GM21723 (cell line): ENCODE measurements around the gene PPIF.

Experiments used
- ATAC-seq: cut with Tn5 transposase; IDR thresholded peaks from one replicate; pipeline ENCODE4 v1.9.1; 2021; ENCODE audit warnings: mild to moderate bottlenecking, moderate library complexity; ENCODE audit not compliant: unreplicated experiment

Gene PPIF

DNA sequence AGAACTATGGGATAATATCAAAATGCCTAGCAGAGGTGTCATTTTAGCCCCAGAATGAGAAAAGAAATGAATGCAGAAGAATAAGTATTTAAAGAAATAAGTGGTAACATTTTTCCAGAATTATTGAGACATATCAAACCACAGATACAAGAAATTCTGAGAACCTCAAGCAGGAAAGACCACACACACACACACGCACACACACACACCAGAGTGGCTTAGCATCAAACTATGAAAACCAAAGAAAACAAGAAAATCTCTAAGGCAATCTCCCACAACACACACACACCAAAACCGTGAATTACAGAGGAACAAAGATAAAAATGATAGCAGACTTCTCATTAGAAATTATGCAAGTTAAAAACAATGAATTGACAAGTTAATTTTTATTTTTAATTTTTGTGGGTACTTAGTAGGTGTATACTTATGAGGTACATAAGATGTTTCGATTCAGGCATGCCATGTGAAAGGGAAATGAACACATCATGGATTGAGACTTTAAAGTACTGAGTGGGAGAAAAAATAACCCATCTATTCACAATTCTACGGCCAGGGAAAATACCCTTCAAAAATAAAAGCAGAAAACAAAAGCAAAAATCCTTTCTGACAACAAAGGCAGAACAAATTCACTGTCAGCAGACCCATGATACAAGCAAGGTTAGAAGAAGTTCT, 14.6 kb downstream of the PPIF start:
- no peak for ATAC-seq

DNA sequence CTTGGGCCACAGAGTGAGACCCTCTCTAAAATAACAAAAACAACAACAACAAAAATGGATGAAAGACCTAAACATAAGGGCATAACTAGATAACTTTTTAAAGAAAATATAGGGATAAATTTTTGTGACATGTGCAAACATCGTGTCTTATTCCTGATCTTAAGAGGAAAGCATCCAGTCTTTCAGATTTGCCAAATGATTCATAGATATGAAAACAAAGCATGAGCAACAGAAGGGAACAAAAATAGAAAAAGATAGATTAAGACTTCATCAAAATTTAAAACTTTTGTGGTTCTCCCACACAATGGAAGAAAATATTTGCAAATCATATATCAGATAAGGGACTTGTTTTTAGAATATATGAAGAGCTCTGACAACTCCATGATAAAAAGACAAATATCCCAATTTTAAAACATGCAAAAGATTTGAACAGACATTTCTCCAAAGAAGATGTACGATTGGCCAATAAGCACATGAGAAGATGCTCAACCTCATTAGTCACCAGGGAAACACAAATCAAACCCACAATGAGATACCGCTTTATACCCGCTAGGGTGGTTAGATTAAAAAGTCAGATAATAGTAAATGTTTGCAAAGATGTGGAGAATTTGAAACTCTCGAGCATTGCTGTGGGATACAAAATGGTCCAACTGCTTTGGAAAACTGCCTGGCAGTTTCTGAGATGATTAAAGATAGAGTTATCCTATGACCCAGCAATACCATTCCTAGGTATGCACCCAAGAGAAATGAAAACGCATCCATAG, 20.3 kb downstream of the PPIF start:
- no peak for ATAC-seq

DNA sequence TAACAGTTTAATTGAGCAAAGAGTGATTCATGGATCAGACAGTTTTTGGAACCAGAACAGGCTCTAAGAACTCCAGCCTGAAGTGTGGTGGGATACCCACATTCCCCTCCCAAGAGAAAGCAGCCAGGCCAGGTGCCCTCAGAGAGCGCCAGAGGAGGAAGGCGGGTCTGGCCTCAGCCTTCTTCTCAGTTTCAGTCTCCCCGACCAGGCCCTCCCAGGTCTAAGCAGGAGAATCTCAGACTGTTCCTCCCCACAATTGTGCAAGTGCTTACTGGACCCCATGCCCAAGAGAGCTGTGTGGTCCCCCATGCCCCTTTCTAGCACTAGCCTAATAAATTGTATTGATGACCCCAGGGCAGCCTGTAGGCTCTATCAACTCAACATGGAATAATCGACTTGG, 25.6 kb downstream of the PPIF start:
- ATAC-seq = no peak

DNA sequence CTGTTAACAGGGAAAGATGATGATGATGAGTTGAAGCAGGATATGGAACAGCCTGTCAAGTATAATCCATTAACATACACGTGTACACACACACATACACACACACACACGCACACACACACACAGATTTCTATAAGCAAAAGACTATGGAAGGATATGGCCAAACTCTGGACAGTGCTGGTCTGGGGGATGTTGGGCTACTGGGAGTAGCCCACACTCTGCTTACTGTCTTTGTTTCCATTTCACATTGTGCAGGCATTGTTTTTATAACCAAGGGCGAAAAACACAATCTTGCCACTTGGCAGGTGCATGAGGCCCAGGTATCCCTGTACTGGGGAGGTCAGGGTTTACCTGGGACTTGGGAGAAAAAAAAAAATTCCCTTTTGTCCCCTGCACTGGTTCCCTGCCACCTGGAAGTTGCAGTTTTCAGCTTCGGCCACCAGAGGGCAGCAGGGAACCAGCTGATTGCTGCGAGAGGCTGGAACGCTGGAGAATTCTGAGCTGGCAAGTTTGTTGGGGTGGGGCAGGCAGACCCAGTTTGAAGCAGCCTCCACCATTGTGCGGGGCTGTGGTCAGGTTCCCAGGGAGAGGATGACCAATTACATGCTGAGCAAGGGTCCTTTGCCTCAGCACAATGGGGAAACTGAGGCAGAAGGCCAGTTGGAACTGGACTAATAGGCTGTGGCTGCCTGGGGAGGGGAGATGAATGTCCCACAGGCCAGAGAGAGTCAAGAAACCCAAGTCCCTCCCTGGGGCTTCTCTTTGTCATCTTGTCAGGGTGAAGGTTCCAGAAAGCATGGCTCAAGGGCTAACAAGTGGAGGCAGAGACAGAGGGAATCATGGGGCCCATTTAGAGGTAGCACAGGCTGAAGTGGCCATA, 27.3 kb downstream of the PPIF start:
- ATAC-seq = peak; percentile 77

DNA sequence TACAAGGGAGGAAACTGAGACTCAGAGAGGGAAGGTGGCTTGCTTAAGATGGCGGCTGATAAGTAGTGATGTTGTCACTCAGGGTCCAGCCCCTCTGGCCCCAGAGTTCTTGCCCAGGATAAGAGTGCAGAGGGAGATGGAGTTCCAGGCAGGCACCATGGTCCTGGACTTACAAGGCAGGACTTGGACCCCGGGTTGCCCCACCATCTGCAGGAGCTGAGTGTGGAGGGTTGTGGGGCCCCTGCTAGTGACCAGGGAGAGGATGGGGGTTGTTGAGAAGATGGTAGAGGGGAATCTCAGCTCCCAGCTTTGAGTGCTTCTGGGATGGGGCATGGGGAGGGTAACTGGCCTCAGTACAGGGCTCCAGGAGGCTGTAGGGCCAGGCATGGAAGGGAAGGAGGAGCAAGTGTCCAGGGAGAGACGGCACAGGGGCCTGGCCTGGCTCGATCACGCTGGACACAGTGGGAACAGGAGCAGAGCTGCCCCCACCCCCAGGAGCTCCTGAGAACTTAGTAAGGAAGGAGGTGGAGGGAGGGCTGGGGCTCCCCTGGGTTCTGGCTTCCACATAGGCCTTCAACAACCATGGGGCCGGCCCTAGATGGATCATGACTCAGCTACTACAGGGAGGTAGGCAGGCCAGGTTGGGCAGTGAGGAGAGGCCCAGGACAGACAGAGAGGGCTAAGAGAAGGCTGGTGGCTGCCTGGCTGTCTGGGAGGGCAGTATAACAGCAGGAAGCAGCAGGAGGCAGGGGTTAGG, 28.2 kb downstream of the PPIF start:
- no peak for ATAC-seq

DNA sequence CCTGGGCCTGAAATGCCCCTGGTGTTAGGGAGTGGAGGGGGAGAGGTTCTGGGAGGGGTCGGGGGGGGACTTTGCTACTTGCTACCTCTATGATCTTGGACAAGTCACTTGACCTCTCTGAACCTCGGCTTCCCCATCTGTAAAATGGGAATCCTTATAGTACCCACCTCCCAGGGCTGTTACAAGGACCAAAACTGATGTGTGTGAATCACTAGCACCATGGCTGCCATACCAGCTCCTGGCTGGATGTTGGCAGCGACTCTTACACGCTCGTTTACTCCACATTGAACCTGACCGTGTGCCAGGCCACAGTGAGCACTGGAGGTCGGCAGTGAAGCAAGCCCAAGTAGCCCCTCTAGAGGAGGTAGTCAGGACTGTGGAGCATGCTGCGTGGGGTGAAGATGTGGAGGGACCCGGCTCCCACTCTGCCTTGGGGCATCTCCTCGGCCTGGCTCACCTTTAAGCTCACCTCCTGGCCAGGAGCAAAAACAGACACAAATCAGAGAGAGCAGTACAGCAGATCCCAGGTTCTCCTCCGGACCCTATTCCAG, 28.9 kb downstream of the PPIF start:
- no peak for ATAC-seq

DNA sequence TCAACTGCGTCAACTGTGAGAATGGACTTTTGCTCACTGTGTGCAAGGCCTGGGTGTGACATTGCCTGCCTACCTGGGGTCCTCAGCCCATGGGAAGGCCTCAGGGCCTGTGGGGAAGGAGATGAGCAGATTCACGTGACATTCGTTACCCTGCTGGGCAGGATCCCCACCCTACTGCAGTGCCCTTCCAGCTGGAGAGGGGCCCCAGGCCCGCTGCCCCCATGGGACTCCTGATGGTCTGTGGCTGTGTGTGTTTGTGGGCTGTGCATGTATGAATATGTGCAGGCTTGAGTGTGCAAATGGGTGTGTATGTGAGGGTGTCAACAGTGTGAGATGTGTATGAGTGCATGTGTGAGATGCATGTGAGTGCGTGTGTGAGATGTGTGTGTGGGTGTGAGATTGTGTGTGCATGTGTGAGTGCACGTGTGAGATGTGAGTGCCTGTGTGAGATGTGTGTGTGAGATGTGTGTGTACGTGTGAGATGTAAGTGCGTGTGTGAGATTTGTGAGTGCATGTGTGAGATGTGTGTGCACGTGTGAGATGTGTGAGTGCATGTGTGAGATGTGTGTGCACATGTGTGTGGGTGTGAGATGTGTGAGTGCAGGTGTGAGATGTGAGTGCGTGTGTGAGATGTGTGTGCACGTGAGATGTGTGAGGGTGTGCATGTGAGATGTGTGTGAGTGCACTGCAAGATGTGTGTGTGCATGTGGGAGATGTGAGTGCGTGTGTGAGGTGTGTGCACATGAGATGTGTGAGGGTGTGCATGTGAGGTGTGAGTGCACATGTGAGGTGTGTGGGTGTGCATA, 29.7 kb downstream of the PPIF start:
- ATAC-seq = no peak

DNA sequence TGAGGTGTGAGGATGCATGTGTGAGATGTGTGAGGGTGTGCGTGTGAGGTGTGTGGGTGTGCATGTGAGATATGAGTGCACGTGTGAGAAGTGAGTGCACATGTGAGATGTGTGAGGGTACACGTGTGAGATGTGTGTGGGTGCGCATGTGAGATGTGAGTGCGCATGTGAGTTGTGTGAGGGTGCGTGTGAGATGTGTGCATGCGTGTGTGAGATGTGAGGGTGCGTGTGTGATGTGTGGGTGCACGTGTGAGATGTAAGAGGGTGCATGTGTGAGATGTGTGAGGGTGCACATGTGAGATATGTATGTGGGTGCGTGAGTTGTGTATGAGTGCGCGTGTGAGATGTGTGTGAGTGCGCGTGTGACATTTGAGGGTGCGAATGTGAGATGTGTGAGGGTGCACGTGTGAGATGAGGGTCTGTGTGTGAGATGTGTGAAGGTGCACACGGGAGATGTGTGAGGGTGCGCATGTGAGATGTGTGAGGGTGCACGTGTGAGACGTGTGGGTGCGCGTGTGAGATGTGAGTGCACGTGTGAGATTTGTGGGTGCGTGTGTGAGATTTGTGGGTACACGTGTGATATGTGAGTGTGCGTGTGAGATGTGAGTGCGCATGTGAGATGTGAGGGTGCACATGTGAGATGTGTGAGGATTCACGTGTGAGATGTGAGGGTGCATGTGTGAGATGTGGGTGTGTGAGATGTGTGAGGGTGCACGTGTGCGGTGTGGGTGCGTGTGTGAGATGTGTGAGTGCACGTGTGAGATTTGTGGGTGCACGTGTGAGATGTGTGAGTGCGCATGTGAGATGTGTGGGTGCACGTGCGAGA, 30.5 kb downstream of the PPIF start:
- no peak for ATAC-seq

DNA sequence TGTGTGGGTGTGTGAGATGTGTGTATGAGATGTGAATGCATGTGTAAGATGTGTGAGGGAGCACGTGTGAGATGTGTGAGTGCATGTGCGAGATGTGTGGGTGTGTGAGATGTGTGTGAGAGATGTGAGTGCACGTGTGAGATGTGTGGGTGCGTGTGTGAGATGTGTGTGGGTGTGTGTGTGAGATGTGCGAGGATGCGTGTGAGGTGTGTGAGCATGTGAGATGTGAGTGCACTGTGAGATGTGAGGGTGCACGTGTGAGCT, 31.0 kb downstream of the PPIF start:
- ATAC-seq = no peak

DNA sequence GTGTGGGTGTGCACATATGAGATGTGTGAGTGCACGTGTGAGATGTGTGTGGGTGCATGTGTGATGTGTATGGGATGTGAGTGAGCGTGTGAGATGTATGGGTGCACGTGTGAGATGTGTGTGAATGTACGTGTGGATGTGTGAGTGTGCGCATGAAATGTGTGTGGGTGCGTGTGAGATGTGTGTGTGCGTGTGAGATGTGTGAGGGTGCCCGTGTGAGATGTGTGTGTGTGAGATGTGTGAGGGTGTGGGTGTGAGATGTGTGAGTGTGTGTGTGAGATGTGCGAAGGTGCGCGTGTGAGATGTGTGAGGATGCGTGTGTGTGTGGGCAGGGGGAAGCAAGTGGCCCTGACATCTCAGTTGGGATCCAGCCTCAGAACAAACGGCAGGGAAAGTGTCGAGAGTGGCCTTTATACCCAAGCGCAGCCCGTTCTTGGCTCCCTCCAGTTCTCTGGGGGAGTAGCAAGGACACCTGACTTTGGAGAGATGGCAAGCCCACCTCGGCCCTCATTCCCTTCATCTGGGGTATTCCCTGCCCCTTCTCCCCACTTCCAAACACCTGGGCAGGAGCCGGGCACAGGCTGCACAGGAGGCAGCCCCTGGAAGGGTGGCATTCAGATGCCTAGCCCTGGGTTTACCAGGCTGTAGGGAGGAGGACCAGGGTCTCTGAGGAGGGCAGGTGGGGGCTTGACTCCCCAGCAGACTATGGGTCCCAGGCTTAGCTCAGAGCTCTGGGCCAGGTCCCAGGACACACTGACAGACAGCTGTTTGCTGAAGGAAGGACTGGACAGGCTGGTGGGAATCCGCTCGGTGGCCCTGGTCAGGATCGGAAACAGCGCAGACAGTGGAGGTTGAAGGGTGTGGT, 31.6 kb downstream of the PPIF start:
- no peak for ATAC-seq

DNA sequence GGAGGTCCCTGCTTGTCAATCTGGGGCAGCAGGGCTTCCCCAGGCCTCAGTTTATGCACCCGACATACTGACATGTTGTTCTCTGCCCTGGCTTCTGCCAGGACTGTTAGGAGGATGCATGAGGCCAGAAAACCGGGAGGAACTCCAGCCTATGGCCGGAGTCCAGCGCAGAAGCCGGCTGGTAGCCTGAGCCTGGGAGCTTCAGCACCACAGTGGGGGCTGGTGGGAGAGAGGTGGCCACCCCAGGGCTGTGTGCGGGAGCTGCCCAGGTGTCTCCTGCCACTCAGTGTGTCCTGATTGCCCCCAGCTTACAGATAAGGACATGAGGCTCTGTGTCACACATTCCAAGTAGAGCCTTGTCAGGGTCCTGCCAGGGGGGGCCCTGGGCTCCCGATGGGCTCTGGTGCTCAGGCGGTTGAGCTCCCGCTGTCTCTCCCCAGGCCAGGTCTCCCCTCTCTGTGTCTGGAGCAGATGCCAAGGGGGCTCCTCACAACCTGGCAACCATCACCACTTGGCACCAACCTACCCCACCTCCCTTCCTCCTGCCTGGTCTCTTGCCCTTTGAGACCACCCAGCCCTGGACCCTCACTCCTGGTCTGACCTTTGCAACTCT, 32.3 kb downstream of the PPIF start:
- no peak for ATAC-seq

DNA sequence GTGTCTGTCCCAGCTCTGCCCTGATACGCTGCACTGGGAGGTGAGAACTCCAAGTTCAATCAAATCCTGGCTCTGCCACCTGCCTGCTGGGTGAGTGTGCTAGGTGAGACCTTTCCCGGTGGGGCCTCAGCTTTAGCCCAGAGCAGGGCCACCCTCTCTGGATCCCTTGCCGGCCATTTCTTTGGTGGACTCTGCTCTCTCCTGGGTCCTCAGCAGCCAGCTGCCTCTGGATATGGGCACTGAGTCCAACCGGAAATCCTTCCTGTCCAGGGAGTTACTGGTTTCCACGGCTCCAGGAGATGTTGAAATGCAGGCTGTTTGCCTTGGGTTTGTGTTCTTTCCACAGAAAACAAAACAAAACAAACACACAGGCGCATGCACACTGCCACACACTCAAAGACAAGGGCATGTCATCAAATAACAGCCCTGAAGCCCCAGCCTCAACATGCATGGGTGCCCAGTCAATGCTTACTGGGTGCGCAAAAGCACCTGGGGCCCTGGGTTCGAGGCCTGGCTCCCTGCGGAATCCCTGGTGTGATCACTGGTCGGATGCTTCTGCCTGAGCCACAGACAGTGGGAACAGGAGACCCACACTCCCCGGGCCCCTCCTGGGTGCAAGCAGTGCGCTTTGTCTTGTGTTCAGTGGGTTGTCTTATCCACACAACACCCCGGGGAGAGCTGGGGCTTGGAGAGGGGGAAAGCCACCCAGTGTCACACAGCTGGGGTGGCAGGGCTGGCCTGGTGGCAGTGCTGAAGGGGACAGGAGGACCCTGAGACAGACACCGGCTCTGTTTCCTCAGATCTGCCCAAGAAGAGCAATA, 33.1 kb downstream of the PPIF start:
- no peak for ATAC-seq

DNA sequence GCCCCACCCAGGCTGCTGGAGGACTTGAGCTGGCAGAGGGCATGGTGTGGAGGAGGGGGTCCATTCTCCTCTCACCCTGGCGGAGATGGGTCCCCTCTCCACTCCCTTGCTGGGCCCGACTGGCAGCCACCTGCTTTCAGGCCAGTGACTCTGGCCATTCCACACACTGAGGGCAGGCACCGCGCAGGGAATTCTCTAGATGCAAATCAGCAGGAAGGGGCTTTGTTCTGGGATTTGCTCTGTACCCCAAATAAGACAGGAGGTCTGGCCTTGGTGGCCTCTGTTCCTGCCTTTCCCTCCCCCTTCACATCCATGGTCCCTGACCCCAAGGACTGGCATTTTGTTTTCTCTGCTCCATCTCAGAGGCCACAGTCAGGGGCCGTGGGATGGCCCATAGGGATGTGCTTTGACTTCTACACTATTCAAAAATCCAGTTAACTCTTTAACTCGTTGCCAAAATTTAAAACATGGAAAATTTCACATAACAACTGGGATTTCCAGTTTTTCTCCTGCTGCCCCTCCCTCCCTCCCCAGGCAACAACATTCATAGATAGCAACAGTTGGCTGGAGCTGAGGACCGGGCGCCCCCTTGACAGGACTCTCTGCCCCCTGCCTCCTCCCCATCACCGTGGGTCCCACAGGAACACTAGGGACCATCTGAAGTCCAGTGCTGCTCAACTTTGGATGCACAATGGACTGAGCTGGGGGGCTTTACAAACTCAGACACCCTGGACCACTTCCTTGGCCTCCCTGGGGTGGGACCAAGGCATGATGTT, 33.9 kb downstream of the PPIF start:
- ATAC-seq = no peak

DNA sequence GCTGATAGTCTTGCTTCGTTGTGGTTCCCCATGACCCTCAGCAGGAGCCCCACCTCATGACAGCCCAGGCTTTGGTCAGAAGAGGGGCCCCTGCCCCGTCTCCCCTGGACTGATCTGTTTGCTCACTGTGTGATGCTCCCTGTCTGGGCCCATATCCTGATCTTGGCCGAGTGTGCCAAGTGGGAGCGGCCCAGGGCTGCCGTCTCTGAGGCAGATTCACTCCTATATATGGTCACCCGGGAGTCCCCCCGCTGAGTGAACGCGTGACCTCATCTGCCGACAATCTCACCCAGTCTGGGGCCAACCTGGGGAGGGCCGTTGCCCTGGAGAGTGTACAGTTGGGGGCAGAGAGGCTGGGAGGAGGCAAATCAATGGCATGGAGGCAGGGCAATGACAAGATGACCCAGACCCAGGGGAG, 34.5 kb downstream of the PPIF start:
- ATAC-seq = no peak

DNA sequence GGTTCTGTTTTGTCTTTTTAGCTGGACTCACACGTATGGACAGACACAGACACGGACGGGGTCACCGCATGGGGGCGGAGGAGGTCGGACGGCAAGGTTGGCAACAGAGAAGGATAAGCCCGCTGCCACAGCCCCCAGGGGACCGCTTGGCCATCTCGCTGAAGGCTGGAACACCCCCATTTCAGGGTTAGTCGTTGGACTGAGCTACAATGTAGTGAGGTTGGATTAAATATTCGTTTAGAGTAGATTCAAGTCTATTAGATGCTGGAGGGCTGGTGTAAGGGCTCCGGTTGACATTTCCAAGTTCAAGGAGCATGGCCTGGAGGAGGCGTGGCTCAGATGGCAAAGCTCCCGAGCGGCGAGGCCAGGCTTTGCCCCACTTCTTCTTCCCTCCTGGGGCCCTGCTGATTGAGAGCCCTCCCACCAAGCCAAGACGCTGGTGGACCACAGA, 35.2 kb downstream of the PPIF start:
- ATAC-seq = no peak

DNA sequence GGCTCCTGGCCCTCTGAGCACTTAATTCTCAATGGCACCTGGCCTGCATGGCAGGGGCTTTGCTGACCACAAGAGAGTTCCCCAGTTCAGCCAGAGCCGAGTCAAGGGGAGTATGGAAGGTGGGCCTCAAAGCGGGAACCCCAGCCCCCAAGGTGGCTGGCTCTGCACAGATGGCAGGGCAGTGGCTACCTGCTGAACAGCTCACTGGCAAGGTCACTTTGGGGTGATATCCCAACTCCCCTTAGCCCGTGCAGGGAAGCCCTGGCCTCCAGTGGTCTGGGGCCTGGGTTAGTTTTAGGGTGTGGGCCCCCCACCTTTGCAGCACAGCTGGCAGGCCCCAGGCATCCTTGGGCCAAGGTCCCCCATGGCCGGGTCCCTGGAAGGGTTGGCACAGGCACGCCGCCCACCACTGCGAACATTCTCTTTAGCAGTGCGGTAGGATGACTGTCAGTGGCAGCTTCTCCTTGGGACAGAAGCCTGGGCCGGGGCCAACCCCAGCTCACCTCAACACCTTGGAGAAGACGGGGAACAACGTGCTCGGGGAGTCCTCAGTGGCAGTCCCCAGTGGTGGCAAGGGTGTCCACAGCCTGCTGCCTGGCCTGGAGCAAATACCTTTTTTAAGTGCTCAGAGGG, 36.8 kb downstream of the PPIF start:
- ATAC-seq = no peak
